ENCODE results near the gene CELF4. TPM values are rescaled to one million over a fixed set of nuclear protein-coding genes. Genes with fewer than 3 reads are reported as not detected.

Gene CELF4
- total and polyA plus RNA-seq, 2 donors (not counting 3 experiments of a cell fraction or from before 2014, with no cell fraction given), result not detected

GRCh38 chr18:37395631-37396030, 170.0 kb downstream of the CELF4 start:
- H3K4me3 ChIP-seq (replicated peaks in 1 of 3; ENCODE audit: insufficient read depth in 1 of 3, low read depth in 1 of 3, low read length in 3 of 3), result no peak overlapping the region
- H3K9me1 ChIP-seq (replicated peaks; ENCODE audit: control insufficient read depth, extremely low read depth, insufficient read depth, low read length), result no peaks in the 10 kb centered on the region
- BruUV-seq (replicated peaks), result no TSS peak
- no peaks in the 10 kb centered on the region for H3K9me3 ChIP-seq (replicated peaks; ENCODE audit: control insufficient read depth, insufficient read depth, low read length)
- TF ChIP-seq JUN (IDR thresholded peaks at IDR 0.05; ENCODE audit: borderline replicate concordance, insufficient read depth, insufficient read length, low read depth) (no peak), FOS (IDR thresholded peaks at IDR 0.05; ENCODE audit: borderline replicate concordance, insufficient read depth, low read length) (no peak), POLR2A (IDR thresholded peaks at IDR 0.05; ENCODE audit: low read depth, low read length) (no peak), GATA2 (IDR thresholded peaks at IDR 0.05; ENCODE audit: insufficient read depth, insufficient read length, low read depth, low read length) (no peak), EZH2 (IDR thresholded peaks at IDR 0.05; ENCODE audit: borderline replicate concordance, low read depth, low read length, severe bottlenecking) (no peak), MYC (IDR thresholded peaks at IDR 0.05; ENCODE audit: low read depth, low read length) (no peak), CTCF (IDR thresholded peaks at IDR 0.05; ENCODE audit: extremely low read depth in 1 of 2, insufficient read depth in 1 of 2, low read depth in 1 of 2, low read length in 2 of 2) (no peak), POLR2AphosphoS5 (IDR thresholded peaks at IDR 0.05; ENCODE audit: insufficient read depth, low read depth, low read length) (no peak), MAX (IDR thresholded peaks at IDR 0.05; ENCODE audit: insufficient read depth, insufficient read length) (no peak)
- no peak overlapping the region for H3K27ac ChIP-seq (ENCODE audit: insufficient read depth, low read depth, low read length)
- no peak overlapping the region for H3K9ac ChIP-seq (replicated peaks; ENCODE audit: extremely low read depth, insufficient read depth, low read length)
- no peak overlapping the region for H3K4me2 ChIP-seq (ENCODE audit: insufficient read depth, low read length)
- ChIA-PET POLR2A (no interaction called here), CTCF (no interaction called here)
- no peak overlapping the region for H2AFZ ChIP-seq (ENCODE audit: low read depth, low read length)
- DNase-seq (ENCODE audit: low read depth, low spot score) (no peak), FAIRE-seq (no peak)
- H4K20me1 ChIP-seq (replicated peaks; ENCODE audit: control insufficient read depth, extremely low read depth, insufficient read depth, low read length), result no peaks in the 10 kb centered on the region
- no peaks in the 10 kb centered on the region for H3K36me3 ChIP-seq (ENCODE audit: control insufficient read depth in 2 of 2, extremely low read depth in 1 of 2, insufficient read depth in 2 of 2, low read length in 2 of 2)
- H3K79me2 ChIP-seq (ENCODE audit: control insufficient read depth, insufficient read depth, low read length), result no peaks in the 10 kb centered on the region
- peaks cover 3% of the 10 kb centered on the region for H3K4me1 ChIP-seq (ENCODE audit: control insufficient read depth, extremely low read depth, insufficient read depth, low read length)
- peaks cover 0 to 12% of the 10 kb centered on the region in 2 experiments for H3K27me3 ChIP-seq (ENCODE audit: control insufficient read depth in 2 of 2, insufficient read depth in 2 of 2, low read length in 2 of 2)
- dilution Hi-C loops (cut with MboI; ENCODE audit: extremely low pct_ligation_motif_present, low sequenced_read_pairs), result no loop called here
- intact Hi-C loops (cut with micrococcal nuclease), result no loop called here
